Breast epithelium (tissue), 4 donors: ENCODE results near the gene ARMC10. TPM values are rescaled to one million over a fixed set of nuclear protein-coding genes. Genes with fewer than 3 reads are reported as not detected.

Experiments used
- DNase-seq, 2 donors: peaks; one replicate each; pipeline ENCODE4 v3.0.0-alpha.2; 2019; ENCODE audit warnings: low spot score in 2 of 2
- H3K27ac ChIP-seq, 2 donors: fragments of 200-600 bp; sonication (generic) in 1 of 2; one replicate each; pipeline ENCODE4 v1.5.1; 2016 to 2019; ENCODE audit warnings: mild to moderate bottlenecking in 1 of 2
- H3K27me3 ChIP-seq, 2 donors: fragments of 200-600 bp; sonication (generic) in 1 of 2; one replicate each; pipeline versions ENCODE4 v1.5.1 to v1.6.0; 2017 to 2019; ENCODE audit warnings: control low read depth in 1 of 2, mild to moderate bottlenecking in 1 of 2
- H3K36me3 ChIP-seq: fragments of 200-600 bp; one replicate; pipeline ENCODE4 v1.5.1; 2019
- H3K4me1 ChIP-seq, 2 donors: fragments of 200-600 bp; sonication (generic); one replicate each; pipeline ENCODE4 v1.5.1; 2016 to 2019; ENCODE audit warnings: control low read depth in 1 of 2
- H3K4me3 ChIP-seq, 3 donors: fragments of 200-600 bp; sonication (generic); 1 replicate in 2 of 3; 2 replicates in 1 of 3; pipeline ENCODE4 v1.5.1; 2016 to 2019; ENCODE audit warnings: mild to moderate bottlenecking in 3 of 3, moderate library complexity in 2 of 3
- H3K9me3 ChIP-seq, 2 donors: fragments of 200-600 bp; sonication (generic) in 1 of 2; one replicate each; pipeline ENCODE4 v1.5.1; 2016 to 2019; ENCODE audit warnings: control low read depth in 1 of 2
- CTCF ChIP-seq, 3 donors: fragments of 450-650 bp; IDR thresholded peaks; one replicate each; pipeline ENCODE4 v1.5.1; 2016 to 2017; ENCODE audit warnings: antibody characterized with exemption in 3 of 3, mild to moderate bottlenecking in 3 of 3, moderate library complexity in 3 of 3
- POLR2A ChIP-seq: fragments of 450-650 bp; IDR thresholded peaks from one replicate; pipeline ENCODE4 v1.6.1; 2016; ENCODE audit warnings: antibody characterized with exemption, mild to moderate bottlenecking, moderate library complexity
- POLR2AphosphoS5 ChIP-seq, 3 donors: sonication (generic); formaldehyde crosslinking; IDR thresholded peaks; one replicate each; pipeline ENCODE4 v1.6.1; 2017; ENCODE audit warnings: antibody characterized with exemption in 3 of 3
- intact Hi-C: fragments of 100-400 bp; cut with DNase I; formaldehyde crosslinking; loops from one replicate; pipeline ENCODE4 v1.15.1; 2023; ENCODE audit warnings: low total_unique reads
- total RNA-seq, 3 donors: library from RNA; depleted of rRNA; stranded (reverse); fragments of >200 nt; gene quantifications; one replicate each; pipeline ENCODE4 v1.1.0, GENCODE V29; 2016

The ARMC10 gene
- total RNA-seq, 3 donors from 2014 or later: 47.0 to 55.4 (median 49.8) TPM

GRCh38 chr7:103058122-103058521 lies 16.8 kb upstream of the ARMC10 start:
- H3K9me3 ChIP-seq: no peaks in the 10 kb centered on the region
- H3K27me3 ChIP-seq: no peaks in the 10 kb centered on the region
- H3K36me3 ChIP-seq: no peaks in the 10 kb centered on the region
- H3K4me3 ChIP-seq: no peak overlapping the region
- TF ChIP-seq POLR2A: no peak
- TF ChIP-seq POLR2AphosphoS5 (IDR thresholded peaks at IDR 0.05): no peak
- TF ChIP-seq CTCF (IDR thresholded peaks at IDR 0.05): no peak
- no peak overlapping the region for H3K27ac ChIP-seq
- no peaks in the 10 kb centered on the region for H3K4me1 ChIP-seq
- no peak for DNase-seq
- intact Hi-C loops: no loop called here

- H3K4me1 ChIP-seq: no peaks in the 10 kb centered on the region
- no peaks in the 10 kb centered on the region for H3K36me3 ChIP-seq
- no peak for DNase-seq
- no peaks in the 10 kb centered on the region for H3K27me3 ChIP-seq
- H3K27ac ChIP-seq: no peak overlapping the region
- TF ChIP-seq POLR2A: no peak
- no peak for TF ChIP-seq CTCF (IDR thresholded peaks at IDR 0.05)
- TF ChIP-seq POLR2AphosphoS5 (IDR thresholded peaks at IDR 0.05): no peak
- no peak overlapping the region for H3K4me3 ChIP-seq
- H3K9me3 ChIP-seq: no peaks in the 10 kb centered on the region
- intact Hi-C loops: no loop called here
Measured at GRCh38 chr7:103059471-103059870, 15.5 kb upstream of the ARMC10 start.

GRCh38 chr7:103063895-103064294 lies 11.0 kb upstream of the ARMC10 start:
- intact Hi-C loops: no loop called here
- DNase-seq: no peak
- TF ChIP-seq POLR2A: no peak
- TF ChIP-seq CTCF (IDR thresholded peaks at IDR 0.05): no peak
- no peak for TF ChIP-seq POLR2AphosphoS5 (IDR thresholded peaks at IDR 0.05)
- H3K36me3 ChIP-seq: no peaks in the 10 kb centered on the region
- H3K27ac ChIP-seq: no peak overlapping the region
- H3K9me3 ChIP-seq: no peaks in the 10 kb centered on the region
- no peak overlapping the region for H3K4me3 ChIP-seq
- H3K4me1 ChIP-seq: no peaks in the 10 kb centered on the region
- H3K27me3 ChIP-seq: no peaks in the 10 kb centered on the region

GRCh38 chr7:103065667-103066066 lies 9.3 kb upstream of the ARMC10 start:
- TF ChIP-seq POLR2AphosphoS5 (IDR thresholded peaks at IDR 0.05) (no peak), POLR2A (no peak), CTCF (IDR thresholded peaks at IDR 0.05) (no peak)
- intact Hi-C loops: no loop called here
- Histone ChIP-seq H3K36me3 (no peaks in the 10 kb centered on the region), H3K4me3 (no peak overlapping the region), H3K27ac (no peak overlapping the region), H3K9me3 (no peaks in the 10 kb centered on the region), H3K4me1 (no peaks in the 10 kb centered on the region), H3K27me3 (no peaks in the 10 kb centered on the region)
- DNase-seq: no peak

GRCh38 chr7:103068414-103069403 lies 6.2 kb upstream of the ARMC10 start:
- Histone ChIP-seq H3K36me3 (no peaks in the 10 kb centered on the region), H3K4me3 (no peak overlapping the region), H3K27ac (no peak overlapping the region), H3K27me3 (no peaks in the 10 kb centered on the region), H3K9me3 (no peaks in the 10 kb centered on the region), H3K4me1 (peaks cover 0 to 8% of the 10 kb centered on the region in 2 donors)
- intact Hi-C loops: no loop called here
- no peak for DNase-seq
- TF ChIP-seq POLR2A: no peak
- TF ChIP-seq POLR2AphosphoS5 (IDR thresholded peaks at IDR 0.05): no peak
- TF ChIP-seq CTCF (IDR thresholded peaks at IDR 0.05): no peak
